NCI-H128 (cell line): ENCODE data around the gene MGP.

Source experiments
- DNase-seq: peaks from one replicate; lab custom pipeline; 2025; ENCODE audit not compliant: unreplicated experiment; lab: John Stamatoyannopoulos, UW

Gene MGP

GRCh38 chr12:14868916-14869506 is 16.6 kb downstream of the MGP start:
- DNase-seq, result no peak

GRCh38 chr12:14860490-14860889 is 25.2 kb downstream of the MGP start:
- DNase-seq, result no peak

GRCh38 chr12:14858513-14858912 is 27.1 kb downstream of the MGP start:
- DNase-seq, result no peak

- DNase-seq, result no peak
Observed at GRCh38 chr12:14854586-14855183, 31.0 kb downstream of the MGP start.

GRCh38 chr12:14853961-14854360 is 31.7 kb downstream of the MGP start:
- DNase-seq, result no peak

GRCh38 chr12:14852880-14853279 is 32.8 kb downstream of the MGP start:
- DNase-seq, result no peak

GRCh38 chr12:14850929-14851663 is 34.6 kb downstream of the MGP start:
- no peak for DNase-seq

GRCh38 chr12:14849661-14850060 is 36.0 kb downstream of the MGP start:
- DNase-seq, result no peak

- DNase-seq, result no peak
Observed at GRCh38 chr12:14846876-14847580, 38.6 kb downstream of the MGP start.

- DNase-seq, result no peak
Observed at GRCh38 chr12:14846042-14846587, 39.5 kb downstream of the MGP start.

GRCh38 chr12:14845350-14845750 is 40.3 kb downstream of the MGP start:
- DNase-seq, result no peak

GRCh38 chr12:14844401-14844800 is 41.3 kb downstream of the MGP start:
- no peak for DNase-seq

GRCh38 chr12:14843425-14843887 is 42.2 kb downstream of the MGP start, which contains the start of gene ART4:
Gene ART4 (minus strand): TSS chr12:14843526. CDS start chr12:14843113, 413 bp downstream.
- no peak for DNase-seq

GRCh38 chr12:14842315-14842714 is 43.3 kb downstream of the MGP start:
- no peak for DNase-seq

- no peak for DNase-seq
Observed at GRCh38 chr12:14841761-14842160, 43.9 kb downstream of the MGP start.

GRCh38 chr12:14840616-14841015 is 45.0 kb downstream of the MGP start:
- no peak for DNase-seq

GRCh38 chr12:14839262-14839661 is 46.4 kb downstream of the MGP start:
- no peak for DNase-seq

GRCh38 chr12:14836336-14837210 is 49.1 kb downstream of the MGP start:
- DNase-seq, result no peak

- no peak for DNase-seq
Observed at GRCh38 chr12:14834509-14834908, 51.1 kb downstream of the MGP start.

GRCh38 chr12:14833952-14834351 is 51.7 kb downstream of the MGP start:
- no peak for DNase-seq
